ENCODE results near the gene NXF2.
"Not testable (repeated sequence)": the region's sequence is repeated elsewhere in the genome, so short reads cannot be mapped to it uniquely, and the experiment has no call there.

Gene NXF2

DNA sequence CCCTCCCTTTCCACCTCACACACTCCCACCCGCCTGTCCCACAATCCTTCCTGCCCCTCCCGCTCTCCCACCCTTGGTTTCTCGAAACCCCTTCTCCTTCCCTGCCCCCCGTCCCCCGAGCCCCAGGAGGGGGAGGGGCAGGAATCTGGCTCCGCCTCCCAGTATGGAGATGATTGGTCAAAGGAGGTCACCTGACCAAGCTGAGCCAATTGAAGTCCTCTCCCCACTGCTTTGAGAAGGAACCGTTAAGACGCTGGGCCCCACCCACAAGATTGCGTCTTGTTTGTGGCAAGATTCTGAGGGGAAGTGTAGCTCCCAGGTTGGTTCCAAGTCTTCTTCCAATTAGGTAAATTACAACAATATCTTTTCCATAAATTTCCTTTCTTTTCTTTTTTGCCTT is at the start of gene NXF2:
Gene NXF2, plus strand, starts transcription at position 275 of the 400 bp plus-strand sequence. CDS start 59,912 bp downstream, outside the sequence.
- not testable (repeated sequence) for DNase-seq (ENCODE audit: extremely low read depth in 1 of 2, low read depth in 1 of 2)

GRCh38 chrX:102207940-102208339 is 39.0 kb upstream of the NXF2 start:
- DNase-seq (ENCODE audit: extremely low read depth in 1 of 2, low read depth in 1 of 2): not testable (repeated sequence)

- not testable (repeated sequence) for DNase-seq (ENCODE audit: extremely low read depth in 1 of 2, low read depth in 1 of 2)
These were observed 32.0 kb upstream of the NXF2 start, which contains the start of gene TCP11X1 for GRCh38 chrX:102214986-102215385. TSS of gene TCP11X1 (plus strand) at chrX:102215301.

- DNase-seq (ENCODE audit: extremely low read depth in 1 of 2, low read depth in 1 of 2): not testable (repeated sequence)
These were observed 30.5 kb upstream of the NXF2 start for GRCh38 chrX:102216497-102216896.

- not testable (repeated sequence) for DNase-seq (ENCODE audit: extremely low read depth in 1 of 2, low read depth in 1 of 2)
These were observed 11.3 kb upstream of the NXF2 start for GRCh38 chrX:102235678-102236077.

GRCh38 chrX:102240265-102240664 is 6.7 kb upstream of the NXF2 start:
- DNase-seq (ENCODE audit: extremely low read depth in 1 of 2, low read depth in 1 of 2): not testable (repeated sequence)

DNA sequence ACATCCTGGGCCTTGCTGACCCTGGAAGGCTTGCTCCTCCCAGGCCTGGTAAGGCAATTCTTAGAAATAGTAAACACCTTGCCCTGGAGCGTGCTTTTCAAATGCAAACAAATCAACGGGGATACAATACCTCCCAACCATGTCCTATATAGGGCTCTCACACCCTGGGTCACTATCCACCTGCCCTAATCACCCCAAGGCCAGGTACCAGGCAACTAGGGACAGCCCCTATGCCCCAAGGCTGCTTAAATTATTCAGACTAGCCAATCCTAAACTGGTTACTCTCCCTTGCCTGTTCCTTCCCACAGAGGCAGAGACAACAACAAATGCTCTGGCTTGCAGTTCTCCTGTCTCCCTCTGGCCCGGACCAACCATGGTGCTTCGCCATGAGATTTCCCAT is 25.3 kb downstream of the NXF2 start:
- DNase-seq (ENCODE audit: extremely low read depth in 1 of 2, low read depth in 1 of 2): not testable (repeated sequence)

DNA sequence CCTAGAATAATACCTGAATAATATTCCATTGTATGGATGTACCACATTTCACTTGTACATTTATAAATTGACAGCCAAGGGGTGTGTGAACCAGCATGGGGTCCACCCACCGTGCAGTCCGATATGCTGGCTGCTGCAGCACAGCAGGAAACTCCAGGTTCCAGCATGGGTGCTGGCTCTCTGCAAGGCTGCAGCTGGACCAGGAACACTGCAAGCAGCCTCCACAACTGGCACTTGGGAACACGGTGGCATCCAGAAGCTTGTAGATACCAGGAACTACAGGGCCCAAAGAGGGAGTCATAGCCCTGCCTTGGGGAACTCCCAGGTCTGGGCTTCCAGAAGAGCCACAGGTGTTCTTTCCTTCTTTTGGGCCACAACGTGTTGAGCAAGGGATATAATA is 91.2 kb downstream of the NXF2 start:
- DNase-seq (ENCODE audit: extremely low read depth in 1 of 2, low read depth in 1 of 2): no peak

DNA sequence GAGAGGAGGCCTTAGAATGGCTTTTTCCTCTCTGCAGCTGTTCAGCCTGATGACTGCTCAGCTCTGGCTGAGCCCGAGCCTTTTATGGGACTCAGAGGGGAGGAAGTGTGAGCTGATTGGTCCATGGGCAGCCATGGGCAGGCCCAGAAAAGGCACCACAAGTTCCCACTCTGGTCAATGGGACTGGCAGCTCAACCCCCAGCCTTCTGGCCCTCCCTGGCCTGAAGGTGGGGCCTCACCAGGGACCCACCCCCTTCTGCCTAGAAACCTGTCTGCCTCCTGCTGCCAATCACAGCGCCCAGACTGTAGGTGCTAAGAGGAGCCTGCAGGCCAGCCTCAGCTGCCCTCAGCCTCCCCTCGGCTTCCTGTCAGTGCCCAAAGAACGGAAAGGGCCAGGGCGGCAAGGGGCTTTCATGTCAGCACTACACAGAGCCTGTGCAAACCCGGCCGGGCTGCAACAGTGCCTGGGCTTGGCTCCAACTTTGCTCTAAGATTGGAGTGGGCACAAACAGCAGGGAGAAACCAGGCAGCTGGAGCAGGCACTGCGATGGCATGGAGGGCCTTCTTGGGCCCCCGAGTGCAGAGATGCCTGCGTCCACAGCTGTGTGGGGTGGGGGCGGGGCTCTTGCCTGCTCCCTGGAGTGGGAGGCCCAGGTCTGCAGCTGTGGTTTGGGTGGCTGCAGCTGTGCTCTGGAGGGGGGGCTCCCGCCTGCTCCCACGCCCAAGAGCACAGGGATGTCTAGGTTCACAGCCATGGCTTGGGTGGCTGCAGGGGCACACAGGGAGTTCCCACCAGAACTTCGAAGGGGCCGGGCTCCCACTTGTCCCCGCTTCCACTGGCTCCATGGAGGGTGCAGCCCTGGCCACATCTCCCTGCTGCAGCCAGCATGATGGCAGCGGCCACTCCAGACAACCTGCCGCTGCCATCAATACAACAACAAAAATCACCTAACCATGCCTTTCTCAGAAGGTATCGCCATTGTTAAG is 92.6 kb downstream of the NXF2 start:
- no peak for DNase-seq (ENCODE audit: extremely low read depth in 1 of 2, low read depth in 1 of 2)

GRCh38 chrX:102341867-102342266 is 94.9 kb downstream of the NXF2 start:
- no peak for DNase-seq (ENCODE audit: extremely low read depth in 1 of 2, low read depth in 1 of 2)

GRCh38 chrX:102345916-102346315 is 98.9 kb downstream of the NXF2 start:
- DNase-seq (ENCODE audit: extremely low read depth in 1 of 2, low read depth in 1 of 2): peak; percentile 32 to 40

Data from activated CD8-positive, alpha-beta memory T cell treated with anti-CD3 and anti-CD28 coated beads for 1 hour (primary cell).